Measurements from ENCODE around the gene KNDC1. TPM values are rescaled to one million over a fixed set of nuclear protein-coding genes. Genes with fewer than 3 reads are reported as not detected.

KNDC1 gene
- polyA plus RNA-seq, 1 donor from 2014 or later, result 4.3 TPM

DNA sequence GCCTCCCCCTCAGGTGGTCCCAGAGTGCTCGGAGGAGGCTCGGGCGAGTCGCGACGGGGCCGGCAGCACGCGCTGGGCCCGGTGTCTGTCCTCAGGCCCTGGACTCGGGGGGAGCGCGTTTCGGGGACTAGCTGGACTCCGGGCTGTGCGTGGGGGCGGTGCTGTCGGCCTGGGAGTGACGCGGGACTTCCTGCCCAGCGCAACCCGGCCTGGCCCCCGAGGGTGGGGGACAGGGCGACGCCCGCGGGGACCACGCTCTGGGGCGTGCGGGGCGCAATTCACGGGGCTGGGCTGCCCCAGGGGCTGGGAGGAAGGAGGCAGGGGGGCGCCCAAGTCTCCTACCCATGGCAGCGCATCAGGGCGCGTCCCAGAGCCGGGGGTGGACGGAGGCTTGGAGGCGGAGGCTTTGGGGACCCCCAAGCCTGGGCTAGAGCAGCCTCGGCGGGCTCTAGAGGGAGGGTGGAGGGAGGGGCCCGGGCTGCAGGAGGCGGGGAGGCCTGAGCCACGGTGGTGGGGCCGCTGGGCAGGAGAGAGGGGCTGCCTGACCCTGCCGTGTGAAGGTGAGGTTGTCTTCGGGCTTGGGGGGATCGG, 75.3 kb downstream of the KNDC1 start:
- H3K79me2 ChIP-seq (replicated peaks; ENCODE audit: insufficient read depth, low read length), result no peaks in the 10 kb centered on the region
- no peak overlapping the region for H2AFZ ChIP-seq (ENCODE audit: low read depth, low read length)
- peaks cover 87% of the 10 kb centered on the region for H3K27me3 ChIP-seq (ENCODE audit: insufficient read depth, low read depth, low read length)

DNA sequence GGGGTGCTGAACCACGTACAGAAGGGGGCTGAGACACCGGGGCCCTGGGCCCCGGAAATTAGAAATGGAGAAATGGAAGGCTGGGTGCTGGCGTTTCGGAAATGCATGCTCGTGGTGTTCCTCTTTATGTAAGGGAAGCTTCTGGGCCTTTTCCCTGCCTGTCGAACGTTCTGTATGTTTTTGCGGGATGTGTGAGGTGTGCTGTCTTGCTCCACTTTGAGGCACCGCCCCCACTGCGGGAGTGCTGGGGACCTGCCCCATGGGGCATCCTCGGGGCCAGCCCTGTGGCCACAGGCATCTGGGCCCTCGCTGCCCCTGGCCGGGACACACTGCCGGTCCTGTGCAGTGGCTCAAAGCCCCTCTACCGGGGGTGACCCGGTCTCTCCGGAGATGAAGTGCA, 75.9 kb downstream of the KNDC1 start:
- Histone ChIP-seq H3K4me3 (ENCODE audit: low read length) (no peak overlapping the region), H3K27me3 (ENCODE audit: insufficient read depth, low read depth, low read length) (peaks cover 81% of the 10 kb centered on the region), H3K79me2 (replicated peaks; ENCODE audit: insufficient read depth, low read length) (no peaks in the 10 kb centered on the region), H3K9me3 (ENCODE audit: low read length) (no peaks in the 10 kb centered on the region), H3K36me3 (ENCODE audit: insufficient read depth, low read length) (no peaks in the 10 kb centered on the region), H3F3A (ENCODE audit: insufficient read depth, low read length, poor library complexity, severe bottlenecking) (no peaks in the 10 kb centered on the region), H3K9me2 (ENCODE audit: insufficient read depth, low read length) (no peaks in the 10 kb centered on the region), H3K27ac (ENCODE audit: low read length) (no peak overlapping the region), H2AFZ (ENCODE audit: low read depth, low read length) (no peak overlapping the region), H3K9ac (ENCODE audit: low read length) (no peak overlapping the region), H4K20me1 (ENCODE audit: insufficient read depth) (no peaks in the 10 kb centered on the region), H3K4me2 (ENCODE audit: low read length) (no peak overlapping the region)
- no peak for TF ChIP-seq TAF1 (IDR thresholded peaks at IDR 0.05; ENCODE audit: low read depth)
- TF ChIP-seq POLR2AphosphoS5 (IDR thresholded peaks at IDR 0.05), result no peak
- no peak for TF ChIP-seq EZH2 (IDR thresholded peaks at IDR 0.05; ENCODE audit: borderline replicate concordance, insufficient read depth, low read length, poor library complexity, severe bottlenecking)
- no peak for TF ChIP-seq EP300 (conservative IDR thresholded peaks at IDR 0.05; ENCODE audit: poor library complexity, severe bottlenecking)
- TF ChIP-seq SMC3 (conservative IDR thresholded peaks at IDR 0.05; ENCODE audit: poor library complexity), result no peak

More for the DNA sequence above, 75.3 kb downstream of the KNDC1 start:
- H3K4me3 ChIP-seq (ENCODE audit: low read length), result no peak overlapping the region
- TF ChIP-seq SMC3 (conservative IDR thresholded peaks at IDR 0.05; ENCODE audit: poor library complexity) (no peak), MXI1 (conservative IDR thresholded peaks at IDR 0.05; ENCODE audit: poor library complexity, severe bottlenecking) (no peak)
- TF ChIP-seq, protein P1, sequence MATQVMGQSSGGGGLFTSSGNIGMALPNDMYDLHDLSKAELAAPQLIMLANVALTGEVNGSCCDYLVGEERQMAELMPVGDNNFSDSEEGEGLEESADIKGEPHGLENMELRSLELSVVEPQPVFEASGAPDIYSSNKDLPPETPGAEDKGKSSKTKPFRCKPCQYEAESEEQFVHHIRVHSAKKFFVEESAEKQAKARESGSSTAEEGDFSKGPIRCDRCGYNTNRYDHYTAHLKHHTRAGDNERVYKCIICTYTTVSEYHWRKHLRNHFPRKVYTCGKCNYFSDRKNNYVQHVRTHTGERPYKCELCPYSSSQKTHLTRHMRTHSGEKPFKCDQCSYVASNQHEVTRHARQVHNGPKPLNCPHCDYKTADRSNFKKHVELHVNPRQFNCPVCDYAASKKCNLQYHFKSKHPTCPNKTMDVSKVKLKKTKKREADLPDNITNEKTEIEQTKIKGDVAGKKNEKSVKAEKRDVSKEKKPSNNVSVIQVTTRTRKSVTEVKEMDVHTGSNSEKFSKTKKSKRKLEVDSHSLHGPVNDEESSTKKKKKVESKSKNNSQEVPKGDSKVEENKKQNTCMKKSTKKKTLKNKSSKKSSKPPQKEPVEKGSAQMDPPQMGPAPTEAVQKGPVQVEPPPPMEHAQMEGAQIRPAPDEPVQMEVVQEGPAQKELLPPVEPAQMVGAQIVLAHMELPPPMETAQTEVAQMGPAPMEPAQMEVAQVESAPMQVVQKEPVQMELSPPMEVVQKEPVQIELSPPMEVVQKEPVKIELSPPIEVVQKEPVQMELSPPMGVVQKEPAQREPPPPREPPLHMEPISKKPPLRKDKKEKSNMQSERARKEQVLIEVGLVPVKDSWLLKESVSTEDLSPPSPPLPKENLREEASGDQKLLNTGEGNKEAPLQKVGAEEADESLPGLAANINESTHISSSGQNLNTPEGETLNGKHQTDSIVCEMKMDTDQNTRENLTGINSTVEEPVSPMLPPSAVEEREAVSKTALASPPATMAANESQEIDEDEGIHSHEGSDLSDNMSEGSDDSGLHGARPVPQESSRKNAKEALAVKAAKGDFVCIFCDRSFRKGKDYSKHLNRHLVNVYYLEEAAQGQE (IDR thresholded peaks at IDR 0.05; ENCODE audit: borderline replicate concordance), result no peak
- no peak overlapping the region for H3K27ac ChIP-seq (ENCODE audit: low read length)
- H3K9me3 ChIP-seq (ENCODE audit: low read length), result no peaks in the 10 kb centered on the region
- no peak overlapping the region for H3K4me2 ChIP-seq (ENCODE audit: low read length)
- H3K36me3 ChIP-seq (ENCODE audit: insufficient read depth, low read length), result no peaks in the 10 kb centered on the region
- no peaks in the 10 kb centered on the region for H3F3A ChIP-seq (ENCODE audit: insufficient read depth, low read length, poor library complexity, severe bottlenecking)
- H3K9me2 ChIP-seq (ENCODE audit: insufficient read depth, low read length), result no peaks in the 10 kb centered on the region
- H3K9ac ChIP-seq (ENCODE audit: low read length), result no peak overlapping the region
- H4K20me1 ChIP-seq (ENCODE audit: insufficient read depth), result no peaks in the 10 kb centered on the region

GRCh38 chr10:133236401-133237240, 76.6 kb downstream of the KNDC1 start:
- no peak overlapping the region for H3K27ac ChIP-seq (ENCODE audit: low read length)
- peaks cover 74% of the 10 kb centered on the region for H3K27me3 ChIP-seq (ENCODE audit: insufficient read depth, low read depth, low read length)
- no peak for TF ChIP-seq MXI1 (conservative IDR thresholded peaks at IDR 0.05; ENCODE audit: poor library complexity, severe bottlenecking)
- TF ChIP-seq EZH2 (IDR thresholded peaks at IDR 0.05; ENCODE audit: borderline replicate concordance, insufficient read depth, low read length, poor library complexity, severe bottlenecking), result peak; percentile 85
- no peaks in the 10 kb centered on the region for H4K20me1 ChIP-seq (ENCODE audit: insufficient read depth)
- no peak overlapping the region for H3K9ac ChIP-seq (ENCODE audit: low read length)
- H3K4me3 ChIP-seq (ENCODE audit: low read length), result peak overlapping the region; percentile 52
- H3K36me3 ChIP-seq (ENCODE audit: insufficient read depth, low read length), result no peaks in the 10 kb centered on the region
- no peak overlapping the region for H3K4me2 ChIP-seq (ENCODE audit: low read length)
- no peaks in the 10 kb centered on the region for H3K79me2 ChIP-seq (replicated peaks; ENCODE audit: insufficient read depth, low read length)
- H3K9me3 ChIP-seq (ENCODE audit: low read length), result no peaks in the 10 kb centered on the region
- H2AFZ ChIP-seq (ENCODE audit: low read depth, low read length), result no peak overlapping the region
- no peaks in the 10 kb centered on the region for H3K9me2 ChIP-seq (ENCODE audit: insufficient read depth, low read length)
- H3F3A ChIP-seq (ENCODE audit: insufficient read depth, low read length, poor library complexity, severe bottlenecking), result no peaks in the 10 kb centered on the region
